MCF 10A (cell line): ENCODE data around the gene RPP14. TPM values are rescaled to one million over a fixed set of nuclear protein-coding genes. Genes with fewer than 3 reads are reported as not detected.

Experiments
- BruUV-seq: library from RNA; stranded (reverse); fragments of 400-500 nt; replicated peaks from 2 replicates; lab custom pipeline; 2021; lab: Mats Ljungman, UMichigan
- CTCF ChIA-PET: fragments of 300-600 bp; sonication (Branson Sonifier 250); formaldehyde crosslinking; extraction: SDS; loops from one replicate; lab custom pipeline; 2021; ENCODE audit warnings: antibody characterized with exemption, inconsistent platforms; lab: Yijun Ruan, JAX
- POLR2A ChIA-PET: fragments of 300-600, 350-650 bp; sonication (Branson Sonifier 250); formaldehyde crosslinking; extraction: SDS; loops from one replicate; lab custom pipeline; 2020; ENCODE audit warnings: antibody characterized with exemption, inconsistent platforms; lab: Yijun Ruan, JAX
- DNase-seq: peaks from one replicate; pipeline ENCODE4 v3.0.0-alpha.2; 2018; ENCODE audit not compliant: unreplicated experiment
- H3K27ac Mint-ChIP-seq: one replicate; pipeline ENCODE4 v1.8.0; 2022; ENCODE audit warnings: mild to moderate bottlenecking, low read depth, mixed read lengths; ENCODE audit not compliant: unreplicated experiment
- H3K27me3 Mint-ChIP-seq: one replicate; pipeline ENCODE4 v1.8.0; 2022; ENCODE audit warnings: mixed read lengths; ENCODE audit not compliant: insufficient read depth, unreplicated experiment
- H3K36me3 Mint-ChIP-seq: one replicate; pipeline ENCODE4 v1.8.0; 2022; ENCODE audit warnings: mild to moderate bottlenecking, moderate library complexity, mixed read lengths; ENCODE audit not compliant: insufficient read depth, unreplicated experiment
- H3K4me1 Mint-ChIP-seq: one replicate; pipeline ENCODE4 v1.8.0; 2022; ENCODE audit warnings: mixed read lengths; ENCODE audit not compliant: insufficient read depth, unreplicated experiment
- H3K4me3 Mint-ChIP-seq: one replicate; pipeline ENCODE4 v1.8.0; 2022; ENCODE audit warnings: mild to moderate bottlenecking, moderate library complexity, mixed read lengths; ENCODE audit not compliant: unreplicated experiment
- H3K9me3 Mint-ChIP-seq: one replicate; pipeline ENCODE4 v1.8.0; 2022; ENCODE audit warnings: mixed read lengths; ENCODE audit not compliant: unreplicated experiment
- intact Hi-C: fragments of 100-400 bp; cut with micrococcal nuclease; formaldehyde crosslinking; loops from 2 replicates; pipeline ENCODE4 v1.14.1; 2022
- total RNA-seq: library from RNA; stranded (reverse); gene quantifications from 2 replicates; pipeline ENCODE4 v1.2.3, GENCODE V29; 2022
- TF ChIP-seq, protein P1 (sequence below): fragments of 200-600 bp; IDR thresholded peaks from one replicate; pipeline ENCODE4 v1.8.0; 2022; ENCODE audit warnings: antibody characterized with exemption, mild to moderate bottlenecking; ENCODE audit not compliant: unreplicated experiment

Gene RPP14
- total RNA-seq, 1 experiment from 2014 or later, result 20.0 TPM

- CTCF ChIA-PET, result interaction anchor here (0.5 to 2.4 kb wide), 5 partner anchors 9 to 201 kb away, joined by 3 to 13 read pairs (median 3); no protein-coding TSS in a partner anchor
- Mint-ChIP-seq H3K4me1 (peaks cover 7% of the 10 kb centered on the region), H3K27me3 (no peaks in the 10 kb centered on the region), H3K9me3 (no peaks in the 10 kb centered on the region), H3K27ac (no peak overlapping the region), H3K36me3 (peaks cover 13% of the 10 kb centered on the region), H3K4me3 (no peak overlapping the region)
- BruUV-seq, result no TSS peak
- POLR2A ChIA-PET, result interaction anchor here (0.6 to 1.0 kb wide), 3 partner anchors 15 to 207 kb away, joined by 3 read pairs; partner anchors contain the start of gene ACOX2
- TF ChIP-seq, protein P1, sequence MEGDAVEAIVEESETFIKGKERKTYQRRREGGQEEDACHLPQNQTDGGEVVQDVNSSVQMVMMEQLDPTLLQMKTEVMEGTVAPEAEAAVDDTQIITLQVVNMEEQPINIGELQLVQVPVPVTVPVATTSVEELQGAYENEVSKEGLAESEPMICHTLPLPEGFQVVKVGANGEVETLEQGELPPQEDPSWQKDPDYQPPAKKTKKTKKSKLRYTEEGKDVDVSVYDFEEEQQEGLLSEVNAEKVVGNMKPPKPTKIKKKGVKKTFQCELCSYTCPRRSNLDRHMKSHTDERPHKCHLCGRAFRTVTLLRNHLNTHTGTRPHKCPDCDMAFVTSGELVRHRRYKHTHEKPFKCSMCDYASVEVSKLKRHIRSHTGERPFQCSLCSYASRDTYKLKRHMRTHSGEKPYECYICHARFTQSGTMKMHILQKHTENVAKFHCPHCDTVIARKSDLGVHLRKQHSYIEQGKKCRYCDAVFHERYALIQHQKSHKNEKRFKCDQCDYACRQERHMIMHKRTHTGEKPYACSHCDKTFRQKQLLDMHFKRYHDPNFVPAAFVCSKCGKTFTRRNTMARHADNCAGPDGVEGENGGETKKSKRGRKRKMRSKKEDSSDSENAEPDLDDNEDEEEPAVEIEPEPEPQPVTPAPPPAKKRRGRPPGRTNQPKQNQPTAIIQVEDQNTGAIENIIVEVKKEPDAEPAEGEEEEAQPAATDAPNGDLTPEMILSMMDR, result no peak
- intact Hi-C loops, result no loop called here
- DNase-seq, result no peak
Measured at GRCh38 chr3:58329922-58330413, 23.9 kb downstream of the RPP14 start.

GRCh38 chr3:58331593-58332152, 25.6 kb downstream of the RPP14 start:
- peaks cover 21% of the 10 kb centered on the region for H3K36me3 Mint-ChIP-seq
- H3K27ac Mint-ChIP-seq, result no peak overlapping the region
- no peaks in the 10 kb centered on the region for H3K9me3 Mint-ChIP-seq
- POLR2A ChIA-PET, result interaction anchor here (0.9 to 6.6 kb wide), 2 partner anchors 25 to 79 kb away, joined by 7 to 54 read pairs; partner anchors contain the start of genes HTD2 and RPP14
- TF ChIP-seq, protein P1, result no peak
- peak overlapping the region; percentile 78 for H3K4me3 Mint-ChIP-seq
- H3K4me1 Mint-ChIP-seq, result peaks cover 22% of the 10 kb centered on the region
- no peak for DNase-seq
- H3K27me3 Mint-ChIP-seq, result no peaks in the 10 kb centered on the region
- CTCF ChIA-PET, result interaction anchor here (0.9 to 1.1 kb wide), 4 partner anchors 70 to 159 kb away, joined by 3 to 4 read pairs (median 3); no protein-coding TSS in a partner anchor
- intact Hi-C loops, result no loop called here
- no TSS peak for BruUV-seq

GRCh38 chr3:58332575-58333188, 26.6 kb downstream of the RPP14 start, which contains the start of gene PXK:
Gene PXK, plus strand, starts transcription at chr3:58332892. Its CDS starts 97 bp downstream, at chr3:58332989.
- no TSS peak for BruUV-seq
- ChIA-PET POLR2A (interaction anchor here (0.6 to 6.6 kb wide), 13 partner anchors 9 to 200 kb away, joined by 3 to 54 read pairs (median 7); partner anchors contain the start of genes HTD2, PDHB and RPP14), CTCF (interaction anchor here (0.6 to 4.4 kb wide), 9 partner anchors 12 to 285 kb away, joined by 3 to 27 read pairs (median 4); no protein-coding TSS in a partner anchor)
- DNase-seq, result peak; percentile 71
- H3K4me1 Mint-ChIP-seq, result peaks cover 22% of the 10 kb centered on the region
- peaks cover 21% of the 10 kb centered on the region for H3K36me3 Mint-ChIP-seq
- intact Hi-C loops, result loop anchor here (1.0 kb wide), 1 partner anchor 160 kb away; the partner anchor contains the start of gene KCTD6
- H3K9me3 Mint-ChIP-seq, result no peaks in the 10 kb centered on the region
- peak within 1 kb of the TSS; percentile 78 for H3K4me3 Mint-ChIP-seq
- no peaks in the 10 kb centered on the region for H3K27me3 Mint-ChIP-seq
- TF ChIP-seq, protein P1, result no peak
- peak within 1 kb of the TSS; percentile 93 for H3K27ac Mint-ChIP-seq
